HG03039 (cell line): ENCODE measurements around the gene EVC2.
"Not testable (repeated sequence)": the region's sequence is repeated elsewhere in the genome, so short reads cannot be mapped to it uniquely, and the experiment has no call there.

Source experiments
- ATAC-seq: cut with Tn5 transposase; IDR thresholded peaks from one replicate; pipeline ENCODE4 v1.9.1; 2021; ENCODE audit warnings: mild to moderate bottlenecking, moderate library complexity; ENCODE audit not compliant: unreplicated experiment

Gene EVC2

DNA sequence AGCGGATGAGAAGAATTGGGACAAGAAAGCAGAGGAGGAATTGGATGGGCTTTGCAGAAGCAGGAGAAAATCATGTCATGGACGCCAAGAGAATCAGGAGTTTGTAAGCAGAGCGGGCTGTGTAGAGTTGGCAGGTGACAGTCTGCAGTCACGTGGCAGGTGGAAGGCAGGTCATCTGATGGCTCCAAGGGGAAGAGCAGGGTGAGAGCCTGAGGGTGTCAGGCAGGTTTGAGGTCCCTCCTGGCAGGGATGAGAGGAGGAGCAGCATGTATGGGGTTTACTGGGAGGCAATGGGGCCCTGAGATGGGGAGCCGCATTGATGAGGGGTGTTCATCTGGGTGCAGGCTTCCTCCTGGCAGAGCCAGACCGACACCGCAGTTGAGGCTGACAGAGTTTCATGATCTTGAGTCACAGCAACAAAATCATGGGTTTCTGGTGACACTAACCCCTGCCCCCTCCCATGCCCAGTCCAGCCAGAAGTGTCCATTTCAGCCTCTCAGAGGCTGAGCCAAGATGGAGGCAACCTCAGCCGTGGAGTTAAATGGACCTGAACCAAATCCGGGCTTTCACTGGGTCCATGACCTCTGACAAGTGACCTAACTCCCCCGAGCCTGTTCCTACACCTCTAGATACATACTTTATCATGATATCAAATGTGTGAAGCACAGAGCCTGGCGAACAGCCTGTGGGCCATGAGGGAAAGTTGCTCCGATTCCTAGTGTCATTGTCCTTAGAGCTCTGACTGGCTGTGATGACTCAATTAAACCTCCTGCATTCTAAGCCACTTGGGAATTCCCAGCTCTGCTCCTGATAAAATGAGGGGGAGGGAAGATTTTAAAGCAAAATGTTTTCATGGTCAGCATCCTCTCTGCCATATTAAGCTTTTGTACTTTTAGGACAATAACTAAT lies 38.7 kb upstream of the EVC2 start:
- no peak for ATAC-seq

DNA sequence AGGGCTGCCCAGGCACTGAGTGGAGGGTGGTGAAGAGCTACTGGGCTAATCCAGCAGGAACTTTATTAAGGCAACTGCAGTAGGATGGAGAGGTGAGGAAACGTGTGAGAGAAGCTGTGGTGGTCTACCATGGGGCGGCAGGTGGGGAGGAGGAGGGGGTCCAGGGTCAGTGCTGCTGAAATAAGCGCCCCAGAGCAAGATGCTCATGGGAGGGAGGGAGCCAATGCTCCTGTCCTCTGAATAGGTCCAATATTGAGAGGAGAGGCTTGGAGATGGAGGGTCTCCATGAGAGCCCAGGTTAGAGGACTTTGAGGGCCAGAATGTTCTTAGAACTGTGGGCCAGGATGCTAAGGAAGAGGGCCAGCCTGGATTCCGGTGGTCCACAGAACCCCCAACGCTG lies 37.9 kb upstream of the EVC2 start:
- no peak for ATAC-seq

DNA sequence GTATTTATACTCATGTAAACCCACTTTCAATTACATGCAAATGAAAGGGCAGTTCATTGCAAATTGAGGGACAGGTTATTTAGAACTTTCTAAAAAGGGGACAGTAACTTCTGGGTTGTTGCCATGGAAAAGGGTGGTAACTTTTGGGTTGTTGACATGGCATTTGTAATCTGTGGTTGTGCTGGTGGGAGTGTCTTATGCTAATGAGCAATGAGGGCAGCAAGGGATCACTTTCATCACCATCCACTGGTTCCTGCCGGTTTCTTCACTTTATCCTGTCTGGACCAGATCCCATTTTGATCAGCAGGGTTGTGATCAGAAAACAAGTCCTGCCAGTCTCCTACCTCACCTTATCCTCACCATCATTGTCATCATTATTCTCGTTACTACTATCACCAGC lies 34.6 kb upstream of the EVC2 start:
- no peak for ATAC-seq

DNA sequence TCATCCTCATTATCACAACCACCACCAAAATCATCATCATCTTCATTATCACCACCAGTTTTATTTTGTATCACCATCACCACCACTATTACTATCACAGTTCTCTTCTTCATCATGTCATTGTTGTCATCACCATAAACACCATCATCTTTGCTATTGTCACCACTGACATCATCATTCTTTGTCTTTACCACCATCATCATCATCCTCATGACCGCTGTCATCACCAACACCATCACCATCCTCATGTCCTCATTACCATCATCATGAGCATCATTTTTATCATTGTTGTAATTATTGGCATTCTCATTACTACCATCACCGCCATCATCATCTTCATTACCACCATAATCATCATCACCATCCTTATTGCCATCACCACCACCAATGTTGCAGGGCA lies 34.0 kb upstream of the EVC2 start:
- ATAC-seq: no peak

DNA sequence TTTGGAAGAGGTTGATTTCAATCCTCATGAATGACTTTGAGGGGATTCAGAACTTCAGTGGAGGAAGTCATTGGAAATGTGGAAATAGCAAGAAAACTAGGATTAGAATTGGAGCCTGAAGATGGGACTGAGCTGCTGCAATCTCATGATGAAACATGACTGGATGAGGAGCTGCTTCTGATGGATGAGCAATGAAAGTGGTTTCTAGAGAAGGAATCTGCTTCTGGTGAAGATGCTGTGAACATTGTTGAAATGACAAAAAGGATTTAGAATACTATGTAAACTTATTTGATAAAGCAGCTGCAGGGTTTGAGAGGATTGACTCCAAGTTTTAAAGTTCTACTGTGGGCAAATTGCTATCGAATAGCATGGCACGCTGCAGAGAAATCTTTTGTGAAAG lies 29.7 kb upstream of the EVC2 start:
- ATAC-seq: no peak

DNA sequence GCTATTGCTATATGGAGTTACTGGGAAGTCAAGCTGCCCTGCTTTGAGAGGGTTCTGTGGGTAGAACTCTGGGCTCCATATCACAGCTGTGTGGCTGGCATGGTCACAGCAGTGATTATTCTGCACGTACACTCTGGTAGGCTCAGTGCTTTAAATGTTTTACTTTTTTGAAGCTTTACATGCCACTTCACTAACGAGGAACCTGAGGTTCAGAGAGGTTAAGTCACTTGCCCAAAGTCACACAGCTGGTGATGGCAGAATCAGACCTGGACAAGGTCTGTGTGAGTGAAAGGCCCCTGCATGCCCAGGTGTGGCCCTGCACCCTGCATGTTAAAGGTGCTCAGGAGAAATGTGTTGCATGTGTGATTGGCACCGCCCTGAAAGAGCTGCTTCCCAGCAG lies 27.1 kb upstream of the EVC2 start:
- ATAC-seq: no peak

DNA sequence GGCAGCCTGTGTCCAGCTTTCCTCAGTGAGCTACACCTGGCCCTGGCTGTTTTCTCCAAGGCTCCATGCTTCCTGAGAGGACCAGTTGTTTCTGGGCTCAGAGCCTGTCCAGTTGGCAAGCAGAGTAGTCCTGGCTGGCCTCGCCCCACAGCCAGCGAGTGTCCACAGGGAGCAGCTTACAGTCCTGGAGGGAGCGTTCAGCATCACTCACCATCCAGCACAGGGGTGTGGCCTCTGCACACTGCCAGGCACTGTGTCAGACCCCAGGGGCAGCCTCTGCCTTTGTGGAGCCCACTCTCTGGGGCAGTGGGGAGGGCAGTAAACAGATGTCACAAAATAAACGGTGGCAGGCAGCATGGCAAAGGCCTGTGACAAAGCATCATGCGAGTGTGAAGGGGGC lies 26.5 kb upstream of the EVC2 start:
- no peak for ATAC-seq

DNA sequence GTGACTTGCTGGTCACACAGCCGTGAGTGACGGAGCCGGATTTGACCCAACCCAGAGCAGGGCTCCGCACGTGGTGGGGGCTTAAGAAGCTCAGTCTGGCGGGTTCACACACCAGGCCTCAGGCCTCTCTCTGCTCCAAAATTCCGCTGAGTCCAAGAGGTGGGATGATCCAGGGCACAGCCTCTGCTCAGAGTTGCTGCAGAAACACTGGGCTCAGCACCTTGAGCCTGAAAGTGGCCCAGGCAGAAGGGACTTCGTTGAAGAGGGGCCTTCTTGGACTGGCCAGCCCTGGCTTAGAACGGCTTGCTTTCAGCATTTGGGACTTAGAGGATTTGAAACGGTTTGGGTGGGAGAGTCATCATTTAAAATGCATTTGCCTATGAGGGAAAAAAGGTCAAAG lies 23.8 kb upstream of the EVC2 start:
- no peak for ATAC-seq

DNA sequence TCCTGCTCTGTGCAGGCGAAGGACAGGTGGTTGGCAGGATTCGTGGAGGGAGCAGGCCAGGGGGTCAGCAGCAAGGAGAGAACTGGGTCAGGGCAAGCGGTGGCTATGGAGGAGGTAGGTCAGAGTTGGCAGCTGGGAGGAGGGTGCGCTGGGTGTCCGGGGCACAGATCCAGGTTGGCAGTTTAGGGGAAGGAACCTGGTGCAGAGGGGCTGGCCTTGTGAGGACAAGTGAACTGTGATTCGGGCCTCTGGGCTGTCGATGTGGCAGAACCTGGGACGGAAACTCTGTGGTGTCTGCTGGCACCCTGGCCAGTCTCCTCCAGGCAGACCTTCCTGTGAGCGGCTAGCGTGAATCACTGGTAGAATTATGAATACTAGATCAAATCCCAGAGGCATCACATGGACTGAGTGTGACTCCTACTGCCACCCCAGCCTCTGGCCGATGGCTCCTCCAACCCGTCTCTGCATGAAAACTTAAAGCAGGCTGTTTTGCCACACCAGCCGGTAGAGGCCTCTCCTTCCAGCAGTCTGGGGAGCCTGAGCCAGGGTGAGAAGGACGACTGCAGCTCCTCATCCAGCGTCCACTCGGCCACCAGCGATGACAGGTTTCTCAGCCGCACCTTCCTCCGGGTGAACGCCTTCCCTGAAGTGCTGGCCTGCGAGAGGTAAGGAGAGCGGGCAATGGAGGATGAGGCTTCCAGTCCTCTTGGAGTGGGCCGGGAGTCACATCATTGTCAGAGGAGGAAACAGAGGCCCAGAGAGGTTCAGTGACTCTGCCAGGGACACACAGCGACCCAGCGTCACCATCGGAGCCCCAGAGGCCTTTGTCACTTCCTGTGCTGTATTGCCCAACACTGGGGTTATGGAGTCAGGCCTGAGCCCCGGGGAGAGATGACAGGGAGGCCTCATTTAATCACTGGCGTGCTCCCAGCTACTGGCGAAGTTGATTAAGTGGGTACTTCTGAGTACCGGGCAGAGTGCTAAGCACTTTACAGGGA lies 22.9 kb upstream of the EVC2 start:
- no peak for ATAC-seq

DNA sequence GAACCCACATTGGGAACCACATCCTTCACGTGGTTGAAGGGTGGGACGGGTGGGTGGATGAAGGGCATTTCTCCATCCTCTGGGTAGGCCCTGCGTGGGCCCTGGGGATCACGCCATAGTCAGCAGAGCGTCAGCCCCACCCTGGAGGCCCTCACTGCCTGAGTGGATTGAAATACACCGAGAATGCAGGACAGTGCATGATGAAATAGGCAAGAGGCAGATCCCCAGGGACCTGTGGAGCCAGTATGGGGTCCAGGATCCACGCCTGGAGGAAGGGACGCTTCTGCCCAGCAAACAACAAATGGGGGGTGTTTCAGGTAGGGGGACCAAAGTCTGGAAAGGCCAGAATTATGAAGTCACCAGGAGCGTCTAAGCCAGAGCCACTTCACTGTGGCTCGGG lies 22.1 kb upstream of the EVC2 start:
- ATAC-seq: no peak

DNA sequence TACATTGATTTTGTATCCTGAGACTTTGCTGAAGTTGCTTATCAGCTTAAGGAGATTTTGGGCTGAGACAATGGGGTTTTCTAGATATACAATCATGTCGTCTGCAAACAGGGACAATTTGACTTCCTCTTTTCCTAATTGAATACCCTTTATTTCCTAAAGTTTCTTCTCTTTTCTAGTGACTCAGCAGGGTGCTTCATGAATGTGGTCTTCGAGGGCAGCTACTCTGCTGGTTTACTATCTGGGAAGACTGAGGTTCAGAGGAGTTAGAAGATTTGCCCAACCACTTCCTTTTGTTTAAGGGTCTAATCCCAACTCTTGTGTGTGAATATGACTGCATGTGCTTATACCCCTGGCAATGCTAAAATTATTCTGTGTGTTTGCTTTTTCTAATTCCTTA lies 20.1 kb upstream of the EVC2 start:
- ATAC-seq: not testable (repeated sequence)

DNA sequence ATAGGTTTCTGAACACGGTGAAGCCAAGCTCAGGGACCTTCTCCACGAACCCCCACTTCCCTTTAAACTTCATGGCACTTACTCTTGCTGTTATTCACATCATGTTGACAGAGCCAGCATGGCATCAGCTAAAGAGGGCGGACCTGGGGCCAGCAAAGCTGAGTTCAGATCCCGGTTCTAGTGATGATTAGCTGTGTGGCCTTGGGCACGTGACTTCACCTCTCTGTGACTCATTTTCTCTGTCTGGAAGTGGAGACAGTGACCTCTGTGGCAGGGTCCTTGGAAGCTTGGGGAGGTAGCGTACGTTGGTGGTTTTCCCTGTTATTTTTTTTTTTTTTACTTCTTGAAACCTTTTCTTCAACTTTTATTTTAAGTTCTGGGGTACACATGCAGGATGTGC lies 16.0 kb upstream of the EVC2 start:
- ATAC-seq: no peak

DNA sequence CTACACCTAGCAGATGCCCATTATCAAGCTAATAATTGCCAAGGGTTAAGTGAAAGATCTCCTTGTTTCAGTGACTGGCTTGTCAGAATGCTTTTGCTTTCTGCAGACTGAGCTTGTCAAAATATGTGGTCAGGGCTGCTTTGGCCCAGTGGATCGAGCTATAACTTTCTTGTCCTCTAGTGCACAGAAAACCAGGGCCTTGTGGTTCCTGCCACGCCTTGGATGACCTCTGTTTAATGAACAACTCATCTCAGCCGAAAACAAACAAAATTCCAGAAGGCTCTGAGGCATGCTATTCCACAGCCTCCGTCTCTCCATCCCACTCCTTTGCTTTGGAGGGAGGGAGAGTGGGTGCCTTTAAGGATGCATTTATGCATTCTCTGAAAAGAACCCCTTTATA lies 14.0 kb upstream of the EVC2 start:
- no peak for ATAC-seq

DNA sequence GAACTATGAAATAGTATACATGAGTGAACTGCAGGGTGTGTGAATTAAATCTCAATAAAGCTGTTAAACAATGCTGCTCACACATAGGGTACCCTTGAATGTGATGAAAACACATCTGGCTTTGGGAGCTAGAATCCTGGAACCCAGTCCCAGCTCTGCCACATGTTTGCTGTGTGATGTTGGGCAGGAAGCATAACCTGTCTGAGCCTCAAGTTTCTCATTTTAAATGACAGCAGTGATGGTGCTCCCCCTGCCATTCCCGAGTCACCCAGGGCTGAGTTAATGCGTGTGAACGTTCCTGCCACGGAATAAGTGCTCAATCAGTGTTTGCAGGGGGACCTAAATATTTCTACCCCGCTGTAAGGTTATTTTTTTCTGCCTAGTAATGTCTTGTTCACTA lies 13.6 kb upstream of the EVC2 start:
- no peak for ATAC-seq

DNA sequence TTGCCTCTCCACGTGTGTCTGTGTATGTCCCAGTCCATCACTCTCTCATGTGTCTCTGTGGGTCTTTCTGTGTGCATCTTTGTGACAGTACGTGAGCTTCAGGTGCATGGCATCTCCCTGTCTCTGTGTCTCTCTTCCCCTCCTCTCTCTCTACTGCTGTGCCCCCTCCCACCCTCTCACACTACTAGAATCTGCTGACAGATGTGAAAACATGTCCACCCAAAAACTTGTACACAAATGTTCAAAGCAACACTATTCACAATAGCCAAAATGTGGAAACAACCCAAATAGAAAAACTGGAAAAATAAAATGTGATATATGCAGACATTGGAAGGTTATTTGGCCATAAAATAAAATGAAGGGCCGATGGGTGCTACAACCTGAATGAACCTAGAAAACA lies 12.6 kb upstream of the EVC2 start:
- ATAC-seq: no peak

DNA sequence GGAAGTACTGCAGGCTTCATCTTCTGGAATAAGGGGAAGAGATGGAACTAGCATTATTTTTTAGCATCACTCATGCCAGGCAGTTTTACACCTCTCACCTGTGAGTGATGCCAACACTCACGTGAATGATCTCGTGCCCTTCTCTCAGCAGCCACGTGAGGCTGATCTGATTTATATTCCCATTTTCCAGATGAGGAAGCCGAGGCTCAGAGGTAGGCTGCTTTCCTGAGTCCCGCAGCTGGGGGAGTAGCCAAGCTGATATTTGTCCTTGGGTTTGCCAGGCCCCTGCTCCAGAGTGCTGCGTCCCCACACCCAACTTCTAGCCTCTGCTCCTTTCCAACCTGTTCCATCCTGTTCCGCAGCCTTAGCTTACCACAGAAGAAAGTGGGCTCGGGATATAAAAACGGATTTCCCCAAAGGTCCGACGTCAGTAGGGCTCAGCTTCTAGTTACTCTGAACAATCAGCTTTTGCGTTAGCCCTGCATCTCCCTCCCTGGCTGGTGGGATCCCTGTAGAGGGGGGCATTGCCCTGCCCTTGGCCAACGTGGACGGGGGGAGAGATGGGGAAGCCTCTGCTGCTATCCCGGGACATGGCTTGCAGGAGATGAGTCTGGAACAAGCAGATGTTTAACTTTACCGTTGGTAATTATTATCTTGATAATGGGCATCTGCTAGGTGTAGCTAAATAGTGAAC lies 11.9 kb upstream of the EVC2 start:
- ATAC-seq: no peak

DNA sequence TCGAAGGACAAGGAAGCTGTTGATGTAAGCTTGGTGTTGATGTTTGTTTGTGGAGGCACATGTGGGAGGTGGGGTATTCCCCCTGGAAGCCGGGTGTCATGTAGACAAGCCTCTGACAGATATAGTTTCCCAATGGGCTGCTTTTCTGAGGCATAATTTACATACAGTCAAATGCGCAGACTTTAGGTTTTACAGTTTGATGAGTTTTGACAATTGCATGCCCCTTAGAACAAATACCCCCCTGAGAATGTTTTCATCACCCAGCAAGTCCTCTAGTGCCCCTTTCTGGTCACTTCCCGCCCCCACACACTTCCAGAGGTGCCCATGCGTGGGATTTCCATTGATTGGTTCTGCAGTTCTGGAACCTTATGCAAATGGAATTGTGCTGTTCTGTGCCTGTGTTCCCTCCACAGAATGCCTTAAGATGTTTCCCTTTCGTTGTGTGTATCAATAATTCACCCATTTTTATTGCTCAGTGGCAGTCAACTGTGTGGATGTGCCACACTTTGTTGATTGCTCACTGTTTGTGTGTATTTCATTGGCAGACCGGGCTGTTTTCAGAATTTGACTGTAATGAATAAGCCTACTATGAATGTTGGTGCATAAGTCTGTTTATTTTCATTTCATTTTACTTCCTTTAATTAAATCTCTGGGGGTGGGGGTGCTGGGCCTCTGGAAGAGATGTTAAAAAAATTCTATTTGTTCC lies 11.1 kb upstream of the EVC2 start:
- ATAC-seq: no peak

DNA sequence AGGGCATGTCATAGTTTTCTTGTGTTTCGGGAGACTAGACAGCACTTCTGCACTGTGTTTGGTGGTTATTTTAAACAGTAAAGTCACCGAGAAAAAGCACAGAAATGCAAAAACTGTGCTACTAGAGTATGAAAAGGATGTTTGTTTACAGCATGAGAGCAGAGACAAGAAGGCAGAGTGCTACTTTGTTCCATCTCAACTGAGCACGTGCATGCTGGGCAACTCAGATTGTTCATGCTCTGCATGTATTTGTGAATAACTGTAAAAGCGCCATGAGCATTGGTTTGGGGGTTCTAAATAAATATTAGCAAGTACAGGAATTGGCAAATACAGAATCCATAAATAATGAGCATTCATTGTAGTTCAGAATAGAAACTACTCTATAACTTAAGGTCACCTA lies 10.1 kb upstream of the EVC2 start:
- no peak for ATAC-seq

DNA sequence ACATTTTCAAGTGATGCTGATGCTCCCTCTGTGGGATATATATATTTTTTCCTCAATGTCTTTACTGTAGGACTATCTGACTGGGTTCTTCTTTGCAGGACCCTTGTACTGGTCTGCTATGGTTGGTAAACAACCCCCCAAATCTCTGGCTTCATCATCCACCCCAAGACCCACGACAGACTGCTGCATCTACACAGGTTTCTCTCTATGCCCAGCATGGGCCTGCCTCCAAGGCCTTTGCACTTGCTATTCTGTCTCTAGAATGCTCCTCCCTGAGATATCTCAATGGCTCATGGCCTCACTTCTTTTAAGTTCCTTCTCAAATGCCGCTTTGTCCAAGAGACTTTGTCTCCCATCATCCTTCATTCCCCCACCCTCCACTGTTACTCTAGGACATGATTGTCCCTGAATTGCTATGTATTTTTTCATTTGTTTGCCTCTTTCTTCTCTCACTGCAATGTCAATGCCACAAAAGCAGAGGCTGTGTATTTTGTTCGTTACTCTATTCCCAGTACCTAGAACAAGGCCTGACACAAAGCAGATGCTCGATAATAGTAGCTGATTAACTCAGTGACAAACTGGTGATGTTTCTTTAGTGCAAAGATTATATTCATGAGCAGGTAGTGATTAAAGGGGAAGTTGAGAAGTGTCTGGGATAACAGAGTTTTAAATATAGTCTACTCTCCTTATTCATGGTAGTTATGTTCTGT lies 9.2 kb upstream of the EVC2 start:
- ATAC-seq: no peak

DNA sequence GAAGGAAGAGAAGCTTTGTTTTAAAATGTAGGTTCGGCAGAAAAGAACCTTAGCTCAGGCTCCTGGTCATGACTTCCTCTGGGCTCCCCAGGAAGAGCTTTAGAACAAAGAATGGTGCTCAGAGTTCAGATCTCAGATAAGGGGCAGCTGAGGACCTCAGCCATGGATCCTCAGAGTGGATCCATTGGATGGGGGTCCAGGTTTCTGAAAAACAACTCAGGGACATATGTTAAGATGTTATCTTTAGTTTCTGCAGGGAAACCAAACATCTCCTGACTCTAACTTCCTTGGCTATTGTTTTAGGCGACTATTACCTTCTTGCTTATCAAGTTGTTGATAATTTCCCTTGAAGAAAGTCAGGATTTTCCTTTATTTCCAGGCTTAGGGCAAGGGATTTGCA lies 8.0 kb upstream of the EVC2 start:
- no peak for ATAC-seq
